OCI-LY1 (cell line): ENCODE results near the gene MEI1.

Experiments
- CTCF ChIP-seq: fragments of 200-600 bp; sonication (generic), shearing (Covaris generic); IDR thresholded peaks from 2 replicates; pipeline ENCODE4 v1.5.1; 2017; ENCODE audit warnings: mild to moderate bottlenecking, antibody characterized with exemption, low read length, moderate library complexity, mixed read lengths
- EZH2 ChIP-seq: fragments of 200-600 bp; sonication (generic), shearing (Covaris generic); IDR thresholded peaks from 2 replicates; pipeline ENCODE4 v1.8.0; 2017; ENCODE audit warnings: borderline replicate concordance, mixed run types, mild to moderate bottlenecking, antibody characterized with exemption, low read length, moderate library complexity, mixed read lengths

- TF ChIP-seq CTCF (no peak), EZH2 (no peak)
Observed at GRCh38 chr22:41732096-41732772, 32.9 kb downstream of the MEI1 start.
